Large intestine (tissue), 3 donors: ENCODE measurements around the gene ORC1. TPM values are rescaled to one million over a fixed set of nuclear protein-coding genes. Genes with fewer than 3 reads are reported as not detected.

Experiments used
- DNase-seq, 2 donors: peaks; one replicate each; pipeline versions ENCODE4 v3.0.0 to v3.0.0-alpha.2; 2013
- H3K27ac ChIP-seq: one replicate; pipeline ENCODE4 v1.5.1; 2013; ENCODE audit warnings: low read length
- H3K27me3 ChIP-seq: 2 replicates; pipeline ENCODE4 v1.6.1; 2013; ENCODE audit warnings: low read length; ENCODE audit not compliant: control insufficient read depth, insufficient read depth
- H3K36me3 ChIP-seq: 2 replicates; pipeline ENCODE4 v1.6.1; 2013; ENCODE audit warnings: low read length; ENCODE audit not compliant: control insufficient read depth, insufficient read depth
- H3K4me1 ChIP-seq: one replicate; pipeline ENCODE4 v1.6.1; 2013; ENCODE audit warnings: low read length; ENCODE audit not compliant: control insufficient read depth, insufficient read depth
- H3K4me3 ChIP-seq: one replicate; pipeline ENCODE4 v1.5.1; 2013; ENCODE audit warnings: low read length
- H3K9me3 ChIP-seq: one replicate; pipeline ENCODE4 v1.6.1; 2013; ENCODE audit warnings: mild to moderate bottlenecking, low read depth, low read length, moderate library complexity; ENCODE audit not compliant: control insufficient read depth
- WGBS: methylation state at CpG from one replicate; pipeline ENCODE4 v1.1.5; 2013; ENCODE audit warnings: low lambda C conversion rate; ENCODE audit not compliant: insufficient coverage; 5-methylcytosine and 5-hydroxymethylcytosine counted together
- polyA plus RNA-seq: library from polyadenylated mRNA; unstranded; fragments of 120-200 nt; gene quantifications from one replicate; pipeline ENCODE4 v1.2.1, GENCODE V29; 2013

The ORC1 gene
- polyA plus RNA-seq, 1 donor, result 4.2 TPM

DNA sequence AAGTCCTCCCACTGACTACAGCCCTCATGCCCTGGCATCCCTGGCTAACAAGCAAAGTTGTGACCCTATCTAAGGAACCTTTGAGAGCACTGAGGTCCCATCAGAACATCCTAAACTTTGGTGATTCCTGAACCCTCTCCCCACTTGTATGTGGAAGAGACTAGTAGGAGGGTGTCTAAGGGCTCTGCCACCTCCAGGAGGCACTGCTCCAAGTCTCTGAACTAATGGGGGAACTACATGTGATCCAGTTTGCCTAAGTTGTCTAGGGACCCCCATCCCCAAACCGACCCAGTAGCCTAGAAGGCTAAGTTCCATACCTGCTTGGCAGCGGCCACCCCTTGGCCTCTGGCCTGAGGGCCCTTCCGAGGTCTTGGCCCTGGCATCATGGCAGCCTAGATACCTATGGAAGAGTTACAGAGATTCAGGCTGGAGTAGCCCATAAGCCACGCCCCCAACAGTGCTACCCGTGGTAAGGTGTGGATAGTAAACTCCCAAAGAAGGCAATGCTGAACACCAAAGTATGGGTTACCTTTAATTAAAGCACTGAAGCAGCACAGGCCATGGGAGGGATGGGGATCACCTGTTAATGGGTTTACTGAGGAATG, 39.9 kb downstream of the ORC1 start:
- WGBS, result no CpG with 5 or more reads among the region's 5 CpGs
- Histone ChIP-seq H3K9me3 (peaks cover 3% of the 10 kb centered on the region), H3K27ac (no peak overlapping the region), H3K4me1 (peaks cover 9% of the 10 kb centered on the region), H3K4me3 (no peak overlapping the region), H3K27me3 (no peaks in the 10 kb centered on the region), H3K36me3 (peaks cover 45% of the 10 kb centered on the region)
- DNase-seq, result no peak

GRCh38 chr1:52360595-52360968, 43.6 kb downstream of the ORC1 start:
- Histone ChIP-seq H3K36me3 (peaks cover 83% of the 10 kb centered on the region), H3K4me3 (no peak overlapping the region), H3K27ac (no peak overlapping the region), H3K9me3 (no peaks in the 10 kb centered on the region), H3K4me1 (peaks cover 9% of the 10 kb centered on the region), H3K27me3 (no peaks in the 10 kb centered on the region)
- DNase-seq, result no peak
- WGBS, result no CpG with 5 or more reads among the region's 7 CpGs

DNA sequence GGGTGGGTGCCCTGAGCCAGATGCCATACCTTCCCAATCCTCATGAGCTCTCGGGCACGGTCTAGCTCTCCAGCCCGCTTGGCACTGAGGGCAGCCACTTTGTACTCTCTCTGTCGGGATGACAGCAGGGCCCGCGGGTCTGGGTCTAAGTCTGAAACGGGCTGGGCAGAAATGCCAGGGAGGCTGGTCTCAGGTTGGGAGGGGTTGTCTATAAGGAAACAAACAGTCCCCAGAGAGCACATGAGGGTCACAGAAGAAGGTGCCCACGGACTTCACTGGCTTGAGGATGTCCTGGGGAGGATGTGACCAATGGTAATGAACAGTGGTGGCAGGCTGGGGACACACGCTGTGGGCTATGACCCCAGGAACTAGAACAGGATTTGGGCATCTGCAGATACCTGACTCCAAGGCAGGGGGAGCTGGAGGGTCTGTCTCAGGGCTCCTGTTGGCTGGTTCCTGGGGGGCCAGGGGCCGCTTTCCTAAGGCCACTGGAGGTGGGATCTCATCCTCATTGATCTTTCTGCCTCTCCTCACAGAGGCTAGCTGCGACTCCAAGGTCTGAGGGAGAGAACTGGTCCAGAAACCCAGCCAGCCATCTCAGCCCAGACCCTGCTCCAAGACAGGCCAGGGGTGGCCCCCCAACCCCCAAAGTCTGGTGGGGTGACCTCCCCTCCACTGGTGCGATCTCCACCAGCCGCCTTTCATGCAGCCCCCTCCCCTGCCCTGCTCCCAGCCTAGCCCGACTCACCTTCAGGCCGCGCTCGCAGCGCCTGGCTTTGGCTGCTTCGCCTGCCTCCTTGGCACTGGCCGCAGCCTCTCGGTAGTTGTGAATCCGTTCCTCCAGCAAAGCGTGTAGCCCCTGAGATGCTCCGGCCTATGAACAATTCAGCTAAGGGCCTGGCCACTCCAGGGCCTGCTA, 44.3 kb downstream of the ORC1 start:
- Histone ChIP-seq H3K27ac (no peak overlapping the region), H3K9me3 (no peaks in the 10 kb centered on the region), H3K4me3 (no peak overlapping the region), H3K27me3 (no peaks in the 10 kb centered on the region), H3K36me3 (peaks cover 89% of the 10 kb centered on the region), H3K4me1 (peaks cover 6% of the 10 kb centered on the region)
- WGBS, result no CpG with 5 or more reads among the region's 24 CpGs
- no peak for DNase-seq

DNA sequence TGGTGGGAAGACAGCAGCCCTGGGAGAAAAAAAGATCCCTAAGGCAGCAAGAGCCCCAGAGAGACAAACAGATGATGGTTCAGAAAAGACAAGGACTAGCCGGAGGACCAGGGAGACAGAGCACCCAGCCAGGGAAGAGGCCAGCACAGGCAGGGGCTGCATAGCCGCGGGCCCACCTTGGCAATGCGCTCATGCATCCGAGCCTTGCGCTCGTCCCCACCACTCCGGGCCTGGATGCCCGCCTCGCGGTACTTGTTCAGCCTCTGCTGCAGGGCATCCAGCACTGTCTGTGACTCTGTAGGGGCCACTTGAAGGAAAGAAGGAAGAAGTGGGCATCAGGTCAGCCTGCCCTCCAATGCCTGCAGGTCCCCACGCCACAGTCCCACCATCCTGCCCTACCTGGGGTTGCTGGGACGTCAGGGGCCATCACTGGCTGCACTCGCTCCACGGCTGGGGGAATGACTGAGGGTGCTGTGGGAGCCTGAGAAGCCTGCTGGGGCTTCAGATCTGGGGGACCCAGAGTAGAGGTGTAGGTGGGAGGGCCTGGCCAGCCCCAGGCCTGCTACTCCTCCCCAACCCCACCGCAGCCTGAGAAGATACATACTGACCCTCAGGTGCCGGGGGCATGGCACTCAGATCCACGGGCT, 45.2 kb downstream of the ORC1 start:
- no peak overlapping the region for H3K4me3 ChIP-seq
- no peaks in the 10 kb centered on the region for H3K4me1 ChIP-seq
- WGBS, result no CpG with 5 or more reads among the region's 18 CpGs
- no peaks in the 10 kb centered on the region for H3K27me3 ChIP-seq
- no peak for DNase-seq
- H3K27ac ChIP-seq, result no peak overlapping the region
- peaks cover 95% of the 10 kb centered on the region for H3K36me3 ChIP-seq
- H3K9me3 ChIP-seq, result no peaks in the 10 kb centered on the region

GRCh38 chr1:52357397-52357796, 46.8 kb downstream of the ORC1 start:
- H3K9me3 ChIP-seq, result no peaks in the 10 kb centered on the region
- DNase-seq, result no peak
- H3K4me3 ChIP-seq, result no peak overlapping the region
- H3K27ac ChIP-seq, result no peak overlapping the region
- H3K4me1 ChIP-seq, result no peaks in the 10 kb centered on the region
- no CpG with 5 or more reads among the region's 9 CpGs for WGBS
- no peaks in the 10 kb centered on the region for H3K27me3 ChIP-seq
- H3K36me3 ChIP-seq, result peaks cover 100% of the 10 kb centered on the region

DNA sequence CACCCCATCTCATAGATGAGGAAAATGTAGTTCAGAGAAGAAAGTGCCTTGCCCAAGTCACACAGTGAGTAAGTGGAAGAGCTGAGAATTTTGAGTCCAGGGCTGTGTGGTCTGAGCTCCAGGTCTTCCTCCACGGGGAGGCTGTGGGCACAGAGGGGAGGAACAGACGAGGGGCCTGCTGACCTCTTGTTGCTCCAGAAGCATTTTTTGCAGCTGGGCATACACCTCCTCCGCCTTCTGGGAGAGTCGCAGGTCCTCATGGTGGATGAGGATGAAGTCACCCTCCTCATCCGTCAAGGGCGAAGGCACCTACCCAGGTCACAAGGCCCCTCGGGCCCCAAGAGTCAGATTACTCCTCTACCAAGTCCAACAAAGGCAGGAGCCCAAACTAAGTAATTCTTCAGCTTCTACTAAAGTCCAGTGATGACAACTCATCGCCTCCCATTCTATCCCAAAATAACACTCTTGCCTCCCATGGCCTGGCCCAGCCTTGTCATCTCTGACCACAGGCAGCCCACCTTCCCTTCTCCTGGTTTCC, 47.3 kb downstream of the ORC1 start:
- Histone ChIP-seq H3K36me3 (peaks cover 95% of the 10 kb centered on the region), H3K27me3 (no peaks in the 10 kb centered on the region), H3K9me3 (no peaks in the 10 kb centered on the region), H3K4me1 (no peaks in the 10 kb centered on the region), H3K27ac (no peak overlapping the region), H3K4me3 (no peak overlapping the region)
- WGBS, result no CpG with 5 or more reads among the region's 8 CpGs
- no peak for DNase-seq

- H3K4me1 ChIP-seq, result no peaks in the 10 kb centered on the region
- no peaks in the 10 kb centered on the region for H3K27me3 ChIP-seq
- no peak overlapping the region for H3K4me3 ChIP-seq
- DNase-seq, result no peak
- H3K27ac ChIP-seq, result no peak overlapping the region
- peaks cover 86% of the 10 kb centered on the region for H3K36me3 ChIP-seq
- no CpG with 5 or more reads among the region's 11 CpGs for whole genome bisulfite sequencing
- H3K9me3 ChIP-seq, result no peaks in the 10 kb centered on the region
Measured at GRCh38 chr1:52355847-52356505, 48.2 kb downstream of the ORC1 start.

- H3K4me3 ChIP-seq, result no peak overlapping the region
- WGBS, result no CpG with 5 or more reads among the region's 8 CpGs
- DNase-seq, result no peak
- H3K36me3 ChIP-seq, result peaks cover 83% of the 10 kb centered on the region
- H3K9me3 ChIP-seq, result no peaks in the 10 kb centered on the region
- H3K27me3 ChIP-seq, result no peaks in the 10 kb centered on the region
- no peaks in the 10 kb centered on the region for H3K4me1 ChIP-seq
- no peak overlapping the region for H3K27ac ChIP-seq
Measured at GRCh38 chr1:52355436-52355835, 48.8 kb downstream of the ORC1 start.

GRCh38 chr1:52352690-52353089, 51.5 kb downstream of the ORC1 start:
- no peak overlapping the region for H3K27ac ChIP-seq
- no peak for DNase-seq
- no peaks in the 10 kb centered on the region for H3K4me1 ChIP-seq
- H3K4me3 ChIP-seq, result no peak overlapping the region
- H3K36me3 ChIP-seq, result peaks cover 60% of the 10 kb centered on the region
- no CpG with 5 or more reads among the region's 7 CpGs for WGBS
- H3K27me3 ChIP-seq, result no peaks in the 10 kb centered on the region
- no peaks in the 10 kb centered on the region for H3K9me3 ChIP-seq

- Histone ChIP-seq H3K27me3 (no peaks in the 10 kb centered on the region), H3K36me3 (peaks cover 39% of the 10 kb centered on the region), H3K9me3 (no peaks in the 10 kb centered on the region), H3K27ac (no peak overlapping the region), H3K4me3 (no peak overlapping the region), H3K4me1 (no peaks in the 10 kb centered on the region)
- DNase-seq, result no peak
- WGBS, result no CpG with 5 or more reads among the region's 8 CpGs
Measured at GRCh38 chr1:52348704-52349300, 55.4 kb downstream of the ORC1 start.
